ENCODE results near the gene APBB2. TPM values are rescaled to one million over a fixed set of nuclear protein-coding genes. Genes with fewer than 3 reads are reported as not detected.

The APBB2 gene
- total and polyA plus RNA-seq, 7 experiments from 2014 or later, result 0.42 to 1.5 (median 0.59) TPM; not detected in 2

DNA sequence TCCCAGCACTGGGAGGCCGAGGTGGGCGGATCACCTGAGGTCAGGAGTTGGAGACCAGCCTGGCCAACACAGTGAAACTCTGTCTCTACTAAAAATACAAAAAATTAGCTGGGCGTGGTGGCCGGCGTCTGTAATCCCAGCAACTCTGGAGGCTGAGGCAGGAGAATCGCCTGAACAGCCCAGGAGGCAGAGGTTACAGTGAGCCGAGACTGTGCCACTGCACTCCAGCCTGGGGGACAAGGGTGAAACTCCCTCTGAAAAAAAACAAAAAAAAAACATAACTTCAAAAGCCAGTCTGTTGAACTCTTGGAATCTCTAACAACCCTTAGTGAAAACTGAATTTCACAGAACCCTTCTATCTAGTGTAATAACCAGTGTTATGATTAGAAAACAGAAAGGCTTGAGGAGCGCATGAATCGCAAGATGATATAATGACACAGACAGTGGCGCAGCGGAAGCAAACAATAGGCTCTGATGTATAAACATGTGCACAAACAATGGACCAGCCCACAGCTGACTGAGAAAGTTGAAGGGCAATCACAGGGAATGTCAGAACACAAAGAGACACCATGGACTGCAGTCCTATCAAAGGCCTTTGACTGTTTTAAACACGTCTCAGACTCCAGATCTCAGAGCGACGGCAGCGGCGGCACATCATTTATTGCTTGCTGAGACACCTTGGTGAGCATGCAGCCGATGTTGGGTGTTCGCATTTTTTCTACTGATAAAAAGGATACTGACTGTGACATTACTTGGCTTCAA lies 383.0 kb downstream of the APBB2 start:
- Histone ChIP-seq H3K4me3 (ENCODE audit: low read length) (no peak overlapping the region), H3K27ac (ENCODE audit: low read depth, low read length) (no peak overlapping the region), H3K36me3 (ENCODE audit: control insufficient read depth in 2 of 3, insufficient read depth in 3 of 3, low read length in 3 of 3) (no peaks in the 10 kb centered on the region), H3K27me3 (ENCODE audit: control insufficient read depth in 2 of 2, insufficient read depth in 2 of 2, low read length in 2 of 2) (no peaks in the 10 kb centered on the region), H3K4me1 (ENCODE audit: control insufficient read depth in 2 of 2, insufficient read depth in 2 of 2, low read length in 2 of 2) (no peaks in the 10 kb centered on the region), H3K9me3 (ENCODE audit: control insufficient read depth in 2 of 3, low read length in 3 of 3) (no peaks in the 10 kb centered on the region)
- Mint-ChIP-seq H3K4me3 (no peak overlapping the region), H3K27ac (no peak overlapping the region), H3K9me3 (peaks cover 0 to 3% (median 0%) of the 10 kb centered on the region in 11 donors), H3K4me1 (peaks cover 0 to 2% (median 0%) of the 10 kb centered on the region in 7 donors), H3K36me3 (no peaks in the 10 kb centered on the region), H3K27me3 (peaks cover 0 to 12% (median 0%) of the 10 kb centered on the region in 5 donors)
- ATAC-seq, result no peak
- intact Hi-C loops (cut with micrococcal nuclease), result no loop called here
- DNase-seq, result no peak
- CTCF ChIA-PET, result no interaction called here
- POLR2A ChIA-PET, result no interaction called here

DNA sequence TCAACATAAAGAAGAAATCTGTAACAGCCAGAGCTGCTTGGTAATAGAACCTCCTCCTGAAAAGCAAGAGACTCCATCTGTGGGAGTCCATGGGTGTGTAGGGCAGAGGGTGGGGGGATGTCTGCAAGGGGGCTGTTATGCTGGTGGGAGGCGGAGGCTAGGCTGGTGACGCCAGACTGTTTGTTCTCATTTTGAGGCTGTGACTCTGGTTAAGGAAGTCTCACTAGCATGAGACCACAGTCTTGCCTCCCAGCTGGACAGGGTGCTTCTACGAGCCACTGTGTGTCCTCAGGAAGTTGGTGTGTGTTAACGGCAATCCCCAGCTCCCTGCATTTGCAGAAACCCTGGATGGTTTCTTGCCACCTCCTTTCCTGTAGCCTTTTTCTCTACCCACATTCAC lies 384.8 kb downstream of the APBB2 start:
- no peak for DNase-seq
- Histone ChIP-seq H3K4me1 (ENCODE audit: control insufficient read depth in 2 of 2, insufficient read depth in 2 of 2, low read length in 2 of 2) (no peaks in the 10 kb centered on the region), H3K4me3 (ENCODE audit: low read length) (no peak overlapping the region), H3K9me3 (ENCODE audit: control insufficient read depth in 2 of 3, low read length in 3 of 3) (no peaks in the 10 kb centered on the region), H3K27me3 (ENCODE audit: control insufficient read depth in 2 of 2, insufficient read depth in 2 of 2, low read length in 2 of 2) (no peaks in the 10 kb centered on the region), H3K27ac (ENCODE audit: low read depth, low read length) (no peak overlapping the region), H3K36me3 (ENCODE audit: control insufficient read depth in 2 of 3, insufficient read depth in 3 of 3, low read length in 3 of 3) (no peaks in the 10 kb centered on the region)
- intact Hi-C loops (cut with micrococcal nuclease), result no loop called here
- H3K27ac Mint-ChIP-seq, result no peak overlapping the region
- peaks cover 0 to 3% (median 0%) of the 10 kb centered on the region in 11 donors for H3K9me3 Mint-ChIP-seq
- POLR2A ChIA-PET, result no interaction called here
- ATAC-seq, result peak; percentile 45
- H3K4me3 Mint-ChIP-seq, result no peak overlapping the region
- peaks cover 0 to 6% (median 0%) of the 10 kb centered on the region in 7 donors for H3K4me1 Mint-ChIP-seq
- peaks cover 0 to 11% (median 0%) of the 10 kb centered on the region in 5 donors for H3K27me3 Mint-ChIP-seq
- CTCF ChIA-PET, result no interaction called here
- H3K36me3 Mint-ChIP-seq, result no peaks in the 10 kb centered on the region

DNA sequence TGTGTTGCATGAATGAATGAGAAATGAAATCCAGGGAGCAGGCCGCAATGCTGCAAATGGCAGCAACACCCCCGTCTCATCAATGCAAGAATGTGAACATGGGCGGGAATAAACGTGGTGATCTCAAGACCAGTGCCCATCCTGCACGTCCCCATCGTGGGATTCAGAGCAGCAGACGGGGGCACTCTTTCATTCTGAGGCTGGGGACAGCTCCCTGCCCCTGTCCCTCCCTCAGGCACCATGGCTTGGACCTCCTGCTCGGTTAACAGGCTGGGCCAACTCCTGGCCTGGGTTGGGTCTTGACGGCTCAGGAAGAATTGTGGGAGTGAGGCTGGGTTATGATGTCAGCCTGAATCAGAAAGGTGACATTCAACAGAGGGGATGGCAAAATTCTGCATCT lies 385.7 kb downstream of the APBB2 start:
- H3K36me3 ChIP-seq (ENCODE audit: control insufficient read depth in 2 of 3, insufficient read depth in 3 of 3, low read length in 3 of 3), result no peaks in the 10 kb centered on the region
- intact Hi-C loops (cut with micrococcal nuclease), result no loop called here
- Mint-ChIP-seq H3K27me3 (peaks cover 0 to 11% (median 0%) of the 10 kb centered on the region in 5 donors), H3K27ac (no peak overlapping the region), H3K9me3 (peaks cover 0 to 3% (median 0%) of the 10 kb centered on the region in 11 donors), H3K4me1 (peaks cover 0 to 6% (median 0%) of the 10 kb centered on the region in 7 donors), H3K36me3 (no peaks in the 10 kb centered on the region), H3K4me3 (no peak overlapping the region)
- H3K9me3 ChIP-seq (ENCODE audit: control insufficient read depth in 2 of 3, low read length in 3 of 3), result no peaks in the 10 kb centered on the region
- ChIA-PET POLR2A (no interaction called here), CTCF (no interaction called here)
- no peak for DNase-seq
- no peak overlapping the region for H3K4me3 ChIP-seq (ENCODE audit: low read length)
- H3K27ac ChIP-seq (ENCODE audit: low read depth, low read length), result no peak overlapping the region
- no peaks in the 10 kb centered on the region for H3K4me1 ChIP-seq (ENCODE audit: control insufficient read depth in 2 of 2, insufficient read depth in 2 of 2, low read length in 2 of 2)
- no peaks in the 10 kb centered on the region for H3K27me3 ChIP-seq (ENCODE audit: control insufficient read depth in 2 of 2, insufficient read depth in 2 of 2, low read length in 2 of 2)
- ATAC-seq, result no peak

GRCh38 chr4:40827758-40828157 lies 386.6 kb downstream of the APBB2 start:
- no peak for ATAC-seq
- ChIA-PET CTCF (no interaction called here), POLR2A (no interaction called here)
- Mint-ChIP-seq H3K4me1 (peaks cover 0 to 6% (median 0%) of the 10 kb centered on the region in 7 donors), H3K4me3 (no peak overlapping the region), H3K9me3 (peaks cover 0 to 3% (median 0%) of the 10 kb centered on the region in 11 donors), H3K36me3 (no peaks in the 10 kb centered on the region), H3K27me3 (peaks cover 0 to 11% (median 0%) of the 10 kb centered on the region in 5 donors), H3K27ac (no peak overlapping the region)
- H3K27me3 ChIP-seq (ENCODE audit: control insufficient read depth in 2 of 2, insufficient read depth in 2 of 2, low read length in 2 of 2), result no peaks in the 10 kb centered on the region
- H3K4me1 ChIP-seq (ENCODE audit: control insufficient read depth in 2 of 2, insufficient read depth in 2 of 2, low read length in 2 of 2), result no peaks in the 10 kb centered on the region
- H3K36me3 ChIP-seq (ENCODE audit: control insufficient read depth in 2 of 3, insufficient read depth in 3 of 3, low read length in 3 of 3), result no peaks in the 10 kb centered on the region
- H3K27ac ChIP-seq (ENCODE audit: low read depth, low read length), result no peak overlapping the region
- no peak for DNase-seq
- intact Hi-C loops (cut with micrococcal nuclease), result no loop called here
- H3K9me3 ChIP-seq (ENCODE audit: control insufficient read depth in 2 of 3, low read length in 3 of 3), result no peaks in the 10 kb centered on the region
- H3K4me3 ChIP-seq (ENCODE audit: low read length), result no peak overlapping the region

GRCh38 chr4:40826821-40827220 lies 387.5 kb downstream of the APBB2 start:
- CTCF ChIA-PET, result no interaction called here

GRCh38 chr4:40825014-40825838 lies 389.1 kb downstream of the APBB2 start:
- Histone ChIP-seq H3K36me3 (ENCODE audit: control insufficient read depth in 2 of 3, insufficient read depth in 3 of 3, low read length in 3 of 3) (no peaks in the 10 kb centered on the region), H3K27ac (ENCODE audit: low read depth, low read length) (no peak overlapping the region), H3K9me3 (ENCODE audit: control insufficient read depth in 2 of 3, low read length in 3 of 3) (no peaks in the 10 kb centered on the region), H3K4me3 (ENCODE audit: low read length) (no peak overlapping the region), H3K27me3 (ENCODE audit: control insufficient read depth in 2 of 2, insufficient read depth in 2 of 2, low read length in 2 of 2) (no peaks in the 10 kb centered on the region), H3K4me1 (ENCODE audit: control insufficient read depth in 2 of 2, insufficient read depth in 2 of 2, low read length in 2 of 2) (no peaks in the 10 kb centered on the region)
- H3K27ac Mint-ChIP-seq, result no peak overlapping the region
- CTCF ChIA-PET, result interaction anchor here (0.6 kb wide), 1 partner anchor 343 kb away, joined by 3 read pairs; no protein-coding TSS in a partner anchor
- H3K36me3 Mint-ChIP-seq, result no peaks in the 10 kb centered on the region
- H3K9me3 Mint-ChIP-seq, result peaks cover 0 to 3% (median 0%) of the 10 kb centered on the region in 11 donors
- H3K4me1 Mint-ChIP-seq, result peaks cover 0 to 6% (median 0%) of the 10 kb centered on the region in 7 donors
- no peak for ATAC-seq
- POLR2A ChIA-PET, result no interaction called here
- peaks cover 0 to 7% (median 0%) of the 10 kb centered on the region in 5 donors for H3K27me3 Mint-ChIP-seq
- H3K4me3 Mint-ChIP-seq, result no peak overlapping the region
- intact Hi-C loops (cut with micrococcal nuclease), result no loop called here
- no peak for DNase-seq

More at GRCh38 chr4:40826821-40827220, 387.5 kb downstream of the APBB2 start:
- Mint-ChIP-seq H3K27me3 (peaks cover 0 to 7% (median 0%) of the 10 kb centered on the region in 5 donors), H3K4me3 (no peak overlapping the region), H3K36me3 (no peaks in the 10 kb centered on the region), H3K9me3 (peaks cover 0 to 3% (median 0%) of the 10 kb centered on the region in 11 donors), H3K27ac (peak overlapping the region in 1 of 9 donors; percentile 56), H3K4me1 (peaks cover 0 to 6% (median 0%) of the 10 kb centered on the region in 7 donors)
- Histone ChIP-seq H3K9me3 (ENCODE audit: control insufficient read depth in 2 of 3, low read length in 3 of 3) (no peaks in the 10 kb centered on the region), H3K4me3 (ENCODE audit: low read length) (no peak overlapping the region), H3K4me1 (ENCODE audit: control insufficient read depth in 2 of 2, insufficient read depth in 2 of 2, low read length in 2 of 2) (no peaks in the 10 kb centered on the region), H3K36me3 (ENCODE audit: control insufficient read depth in 2 of 3, insufficient read depth in 3 of 3, low read length in 3 of 3) (no peaks in the 10 kb centered on the region), H3K27ac (ENCODE audit: low read depth, low read length) (no peak overlapping the region), H3K27me3 (ENCODE audit: control insufficient read depth in 2 of 2, insufficient read depth in 2 of 2, low read length in 2 of 2) (no peaks in the 10 kb centered on the region)
- POLR2A ChIA-PET, result no interaction called here
- no peak for ATAC-seq
- DNase-seq, result no peak
- intact Hi-C loops (cut with micrococcal nuclease), result no loop called here

All from naive thymus-derived CD4-positive, alpha-beta T cell (primary cell).